ENCODE measurements around the gene UBR4. TPM values are rescaled to one million over a fixed set of nuclear protein-coding genes. Genes with fewer than 3 reads are reported as not detected.

UBR4 gene
- total and polyA plus RNA-seq, 10 of the 15 experiments (the other 5 are each of a cell fraction or from before 2014, with no cell fraction given): 34.2 to 124 (median 56.2) TPM

GRCh38 chr1:19208710-19209438 lies 1.2 kb downstream of the UBR4 start:
- peak overlapping the region; percentile 87 for H3K4me3 ChIP-seq
- ChIA-PET RAD21 (ENCODE audit: unreplicated experiment) (no interaction called here), POLR2A (interaction anchor here (0.9 to 1.9 kb wide), 5 partner anchors 9 to 268 kb away, joined by 3 to 7 read pairs (median 4); partner anchors contain the start of genes EMC1 and MRTO4), SMC1A (ENCODE audit: uncharacterized antibody, unreplicated experiment) (interaction anchor here (0.8 to 2.3 kb wide), 7 partner anchors 9 to 281 kb away, joined by 3 to 9 read pairs (median 5); no protein-coding TSS in a partner anchor), CTCF (interaction anchor here (0.5 to 4.2 kb wide), 8 partner anchors 11 to 301 kb away, joined by 3 to 17 read pairs (median 4); no protein-coding TSS in a partner anchor)
- no TSS peak for BruUV-seq (replicated peaks)
- H3K9ac ChIP-seq (ENCODE audit: control insufficient read depth, insufficient read depth, low read length): peak overlapping the region; percentile 91
- H3K9me3 ChIP-seq (replicated peaks; ENCODE audit: control insufficient read depth, insufficient read depth, low read length): no peaks in the 10 kb centered on the region
- peaks cover 16% of the 10 kb centered on the region for H3K4me1 ChIP-seq (ENCODE audit: control insufficient read depth, insufficient read depth, low read length)
- no peaks in the 10 kb centered on the region; the same call in 1 of the 2 replicates for H4K20me1 ChIP-seq (ENCODE audit: control insufficient read depth, insufficient read depth)
- no peaks in the 10 kb centered on the region for H3K36me3 ChIP-seq (ENCODE audit: control insufficient read depth in 2 of 2, insufficient read depth in 2 of 2, low read length in 1 of 2)
- ATAC-seq: no peak
- H3K27me3 ChIP-seq (replicated peaks in 1 of 2; ENCODE audit: control insufficient read depth in 2 of 2, insufficient read depth in 2 of 2, low read length in 1 of 2): no peaks in the 10 kb centered on the region
- H3K79me2 ChIP-seq (ENCODE audit: control insufficient read depth, insufficient read depth, low read length): peaks cover 91% of the 10 kb centered on the region
- H3K4me2 ChIP-seq (ENCODE audit: control insufficient read depth, insufficient read depth): peak overlapping the region; percentile 78
- DNase-seq (ENCODE audit: low read depth, low spot score): no peak
- intact Hi-C loops (cut with micrococcal nuclease; ENCODE audit: unreplicated experiment) (loop anchor here (10.0 kb wide), 1 partner anchor 254 kb away; the partner anchor contains the start of gene IFFO2), in situ Hi-C loops (cut with MboI) (no loop called here)
- H2AFZ ChIP-seq (ENCODE audit: control insufficient read depth, low read depth, low read length): no peak overlapping the region
- 17% methylated on average over 8 of the region's 8 CpGs for WGBS (ENCODE audit: insufficient coverage, insufficient replicate concordance, low lambda C conversion rate, missing lambda C conversion rate)
- FAIRE-seq: no peak
- H3K27ac ChIP-seq (ENCODE audit: control insufficient read depth, insufficient read depth): peak overlapping the region; percentile 95
- no peak for TF ChIP-seq BACH1 (IDR thresholded peaks at IDR 0.05; ENCODE audit: borderline replicate concordance)
- TF ChIP-seq MTA3 (IDR thresholded peaks at IDR 0.05; ENCODE audit: borderline replicate concordance, low read length): no peak
- TF ChIP-seq NR2F1 (conservative IDR thresholded peaks at IDR 0.05): no peak
- TF ChIP-seq JUND (IDR thresholded peaks at IDR 0.05; ENCODE audit: low read depth, low read length): no peak
- TF ChIP-seq CHD1 (IDR thresholded peaks at IDR 0.05; ENCODE audit: low read depth, low read length): no peak
- no peak for TF ChIP-seq CBX5 (IDR thresholded peaks at IDR 0.05; ENCODE audit: low read depth)
- TF ChIP-seq ZBTB11 (CRISPR knock-in tag; IDR thresholded peaks at IDR 0.05): no peak
- TF ChIP-seq CUX1 (IDR thresholded peaks at IDR 0.05; ENCODE audit: insufficient replicate concordance, low read depth, low read length): no peak
- TF ChIP-seq, protein P1, sequence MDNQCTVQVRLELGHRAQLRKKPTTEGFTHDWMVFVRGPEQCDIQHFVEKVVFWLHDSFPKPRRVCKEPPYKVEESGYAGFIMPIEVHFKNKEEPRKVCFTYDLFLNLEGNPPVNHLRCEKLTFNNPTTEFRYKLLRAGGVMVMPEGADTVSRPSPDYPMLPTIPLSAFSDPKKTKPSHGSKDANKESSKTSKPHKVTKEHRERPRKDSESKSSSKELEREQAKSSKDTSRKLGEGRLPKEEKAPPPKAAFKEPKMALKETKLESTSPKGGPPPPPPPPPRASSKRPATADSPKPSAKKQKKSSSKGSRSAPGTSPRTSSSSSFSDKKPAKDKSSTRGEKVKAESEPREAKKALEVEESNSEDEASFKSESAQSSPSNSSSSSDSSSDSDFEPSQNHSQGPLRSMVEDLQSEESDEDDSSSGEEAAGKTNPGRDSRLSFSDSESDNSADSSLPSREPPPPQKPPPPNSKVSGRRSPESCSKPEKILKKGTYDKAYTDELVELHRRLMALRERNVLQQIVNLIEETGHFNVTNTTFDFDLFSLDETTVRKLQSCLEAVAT (IDR thresholded peaks at IDR 0.05): no peak
- TF ChIP-seq ZNF622 (IDR thresholded peaks at IDR 0.05): no peak
- no peak for TF ChIP-seq FOXK2 (IDR thresholded peaks at IDR 0.05)
- no peak for TF ChIP-seq MEF2A (IDR thresholded peaks at IDR 0.05; ENCODE audit: insufficient read depth, low read depth, low read length)

All from GM12878 (cell line).